Ovary (tissue), 9 donors: ENCODE results near the gene PLCB4. TPM values are rescaled to one million over a fixed set of nuclear protein-coding genes. Genes with fewer than 3 reads are reported as not detected.

Experiments
- DNase-seq, 5 donors: peaks; one replicate each; pipeline ENCODE4 v3.0.0-alpha.2; 2019 to 2020
- H3K27ac ChIP-seq, 2 donors: fragments of 200-600 bp; one replicate each; pipeline versions ENCODE4 v1.5.1 to v1.8.0; 2019 to 2022
- H3K27me3 ChIP-seq: fragments of 200-600 bp; one replicate; pipeline ENCODE4 v1.8.0; 2022
- H3K36me3 ChIP-seq: fragments of 200-600 bp; sonication (generic); one replicate; pipeline ENCODE4 v1.5.1; 2019
- H3K4me1 ChIP-seq: one replicate; pipeline ENCODE4 v1.8.1; 2013; ENCODE audit warnings: mild to moderate bottlenecking, moderate library complexity; ENCODE audit not compliant: insufficient read depth
- H3K4me3 ChIP-seq: fragments of 200-600 bp; sonication (generic); one replicate; pipeline ENCODE4 v1.5.1; 2017
- H3K9me3 ChIP-seq, 2 donors: fragments of 200-600 bp in 1 of 2; sonication (generic) in 1 of 2; one replicate each; pipeline versions ENCODE4 v1.5.1 to v1.8.1; 2013 to 2019; ENCODE audit warnings: mild to moderate bottlenecking in 1 of 2, moderate library complexity in 1 of 2
- EP300 ChIP-seq: sonication (generic); formaldehyde crosslinking; IDR thresholded peaks from one replicate; pipeline ENCODE4 v1.6.1; 2017; ENCODE audit warnings: antibody characterized with exemption
- POLR2A ChIP-seq: fragments of 450-650 bp; IDR thresholded peaks from one replicate; pipeline ENCODE4 v1.6.1; 2017; ENCODE audit warnings: antibody characterized with exemption, mild to moderate bottlenecking, moderate library complexity
- WGBS, 3 donors: extraction: QIAGEN DNeasy Blood & Tissue Kit in 1 of 3; methylation state at CpG; one replicate each; pipeline versions ENCODE4 v1.1.5 to v1.1.7; 2013 to 2017; 5-methylcytosine and 5-hydroxymethylcytosine counted together
- intact Hi-C, 4 donors: fragments of 100-400 bp; cut with DNase I; formaldehyde crosslinking; loops; one replicate each; pipeline versions ENCODE4 v1.11.0 to v1.15.1; 2022 to 2023
- polyA plus RNA-seq, 2 donors: library from polyadenylated mRNA; stranded (reverse); fragments of 200-250 nt in 1 of 2; fragments of 350-450 nt in 1 of 2; fragmentation: Illumina TruSeq in 1 of 2; extraction: RNeasy Lipid Tissue Mini Kit (QIAGEN cat#74804) in 1 of 2; gene quantifications; one replicate each; pipeline ENCODE4 v1.2.3, GENCODE V29; 2013 to 2014
- total RNA-seq, 7 donors: library from RNA; depleted of rRNA in 2 of 7; stranded (reverse); fragments of >200 nt in 2 of 7; fragmentation: NEBNext Ultra II Directional in 3 of 7; extraction: Animal tissue kit (Norgen Biotek cat#: 25700) in 3 of 7; gene quantifications; one replicate each; pipeline versions ENCODE4 v1.1.0 to v1.2.4, GENCODE V29; 2016 to 2023
- TF ChIP-seq, protein P1 (sequence below), 3 donors: fragments of 450-650 bp in 2 of 3; fragments of 200-600 bp in 1 of 3; IDR thresholded peaks; one replicate each; pipeline versions ENCODE4 v1.5.1 to v1.8.0; 2016 to 2022; ENCODE audit warnings: antibody characterized with exemption in 3 of 3, mild to moderate bottlenecking in 1 of 3
- donor health status: DM: no; HTN: no; CAD: no; lungs with moderate emphysema.
- donor health status: DM: no; HTN: no; CAD: no.
- donor health status: Bipolar disorder and iron deficiency.
- donor health status: DM: yes; HTN: yes; CAD: no.
- donor health status: DM: no; HTN: no; CAD: no.
- donor health status: DM: yes; HTN: yes; CAD: no.

PLCB4 gene
- total and polyA plus RNA-seq, 9 donors, result 2.8 to 11.8 (median 5.6) TPM

- Histone ChIP-seq H3K27ac (no peak overlapping the region), H3K9me3 (no peaks in the 10 kb centered on the region), H3K4me3 (no peak overlapping the region), H3K36me3 (no peaks in the 10 kb centered on the region), H3K27me3 (no peaks in the 10 kb centered on the region), H3K4me1 (no peaks in the 10 kb centered on the region)
- WGBS, 3 donors, result 83 to 97% (median 84%) methylated on average over 3 of the region's 3 CpGs
- intact Hi-C loops, result no loop called here
- no peak for TF ChIP-seq POLR2A
- TF ChIP-seq EP300, result no peak
- TF ChIP-seq, protein P1, sequence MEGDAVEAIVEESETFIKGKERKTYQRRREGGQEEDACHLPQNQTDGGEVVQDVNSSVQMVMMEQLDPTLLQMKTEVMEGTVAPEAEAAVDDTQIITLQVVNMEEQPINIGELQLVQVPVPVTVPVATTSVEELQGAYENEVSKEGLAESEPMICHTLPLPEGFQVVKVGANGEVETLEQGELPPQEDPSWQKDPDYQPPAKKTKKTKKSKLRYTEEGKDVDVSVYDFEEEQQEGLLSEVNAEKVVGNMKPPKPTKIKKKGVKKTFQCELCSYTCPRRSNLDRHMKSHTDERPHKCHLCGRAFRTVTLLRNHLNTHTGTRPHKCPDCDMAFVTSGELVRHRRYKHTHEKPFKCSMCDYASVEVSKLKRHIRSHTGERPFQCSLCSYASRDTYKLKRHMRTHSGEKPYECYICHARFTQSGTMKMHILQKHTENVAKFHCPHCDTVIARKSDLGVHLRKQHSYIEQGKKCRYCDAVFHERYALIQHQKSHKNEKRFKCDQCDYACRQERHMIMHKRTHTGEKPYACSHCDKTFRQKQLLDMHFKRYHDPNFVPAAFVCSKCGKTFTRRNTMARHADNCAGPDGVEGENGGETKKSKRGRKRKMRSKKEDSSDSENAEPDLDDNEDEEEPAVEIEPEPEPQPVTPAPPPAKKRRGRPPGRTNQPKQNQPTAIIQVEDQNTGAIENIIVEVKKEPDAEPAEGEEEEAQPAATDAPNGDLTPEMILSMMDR (IDR thresholded peaks at IDR 0.05), result no peak
- no peak for DNase-seq
These were observed 23.2 kb downstream of the PLCB4 start for GRCh38 chr20:9092113-9092512.

GRCh38 chr20:9092655-9093054, 23.8 kb downstream of the PLCB4 start:
- H3K4me3 ChIP-seq, result no peak overlapping the region
- no peaks in the 10 kb centered on the region for H3K27me3 ChIP-seq
- H3K9me3 ChIP-seq, result no peaks in the 10 kb centered on the region
- H3K36me3 ChIP-seq, result no peaks in the 10 kb centered on the region
- H3K27ac ChIP-seq, result no peak overlapping the region
- WGBS, 3 donors, result 70 to 78% (median 73%) methylated on average over 3 of the region's 3 CpGs
- no peak for DNase-seq
- TF ChIP-seq EP300, result no peak
- TF ChIP-seq, protein P1 (IDR thresholded peaks at IDR 0.05), result no peak
- no peak for TF ChIP-seq POLR2A
- intact Hi-C loops, result no loop called here
- no peaks in the 10 kb centered on the region for H3K4me1 ChIP-seq

DNA sequence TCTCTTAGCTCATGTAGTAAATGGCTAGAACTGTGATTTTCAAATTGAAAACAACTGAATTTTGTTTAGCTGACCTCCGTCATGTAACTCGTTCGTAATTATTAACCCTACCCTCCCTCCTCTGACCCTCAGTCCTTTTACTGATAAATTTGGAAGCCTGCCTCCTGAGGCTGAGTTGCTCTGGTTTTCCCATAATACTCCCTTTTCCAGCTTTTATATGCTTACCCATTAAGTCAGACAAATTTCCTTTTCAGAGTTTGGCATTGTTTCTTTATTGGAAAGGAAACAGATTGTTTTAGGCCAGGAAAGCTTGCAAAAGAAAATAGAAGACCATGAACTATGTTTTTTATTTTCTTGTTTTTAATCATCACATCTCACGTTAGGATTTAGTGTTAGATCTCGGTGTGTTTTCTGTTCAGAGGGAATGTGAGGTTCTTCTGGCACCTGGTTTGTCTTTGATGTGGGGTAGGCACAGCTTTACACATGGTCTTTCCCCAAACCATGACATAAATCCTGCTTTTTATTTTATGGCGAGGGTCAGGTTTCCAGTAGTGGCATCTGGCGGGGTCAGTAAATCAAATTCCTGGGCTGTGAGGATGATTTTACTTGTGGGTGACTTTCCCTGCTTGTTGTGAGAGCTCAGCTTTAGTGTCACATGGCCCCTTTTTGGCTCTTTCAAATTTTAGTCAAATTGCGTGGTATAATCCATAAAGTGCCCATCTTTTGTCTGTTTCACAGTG, 24.5 kb downstream of the PLCB4 start:
- TF ChIP-seq EP300 (no peak), POLR2A (no peak)
- TF ChIP-seq, protein P1 (IDR thresholded peaks at IDR 0.05), result no peak
- Histone ChIP-seq H3K36me3 (no peaks in the 10 kb centered on the region), H3K27me3 (no peaks in the 10 kb centered on the region), H3K27ac (no peak overlapping the region), H3K4me3 (no peak overlapping the region), H3K9me3 (no peaks in the 10 kb centered on the region), H3K4me1 (no peaks in the 10 kb centered on the region)
- intact Hi-C loops, result no loop called here
- no peak for DNase-seq
- 30 to 33% (median 31%) methylated on average over 8 of the region's 8 CpGs for WGBS, 3 donors

DNA sequence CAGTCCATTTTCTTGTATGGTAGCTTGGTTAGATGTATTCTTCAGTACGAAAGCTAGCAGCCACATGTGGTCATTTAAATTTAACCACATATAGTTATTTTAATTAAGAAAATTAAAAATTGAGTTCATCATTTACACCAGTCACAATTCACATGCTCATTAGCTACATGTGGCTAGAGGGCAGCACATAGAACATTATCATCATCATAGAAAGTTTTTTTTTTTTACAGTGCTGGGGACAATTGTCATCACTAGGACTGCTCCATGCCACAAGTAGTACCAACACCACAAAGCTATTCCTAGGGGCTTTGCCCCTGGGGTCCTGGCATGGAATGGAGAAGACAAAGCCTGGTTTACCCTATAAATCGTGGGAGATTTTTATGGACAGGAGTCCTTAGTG, 30.5 kb downstream of the PLCB4 start:
- intact Hi-C loops, result no loop called here

More for the DNA sequence above, 30.5 kb downstream of the PLCB4 start:
- Histone ChIP-seq H3K27me3 (no peaks in the 10 kb centered on the region), H3K4me3 (no peak overlapping the region), H3K27ac (no peak overlapping the region), H3K9me3 (peaks cover 0 to 2% of the 10 kb centered on the region in 2 donors), H3K36me3 (no peaks in the 10 kb centered on the region), H3K4me1 (no peaks in the 10 kb centered on the region)
- no peak for TF ChIP-seq EP300
- TF ChIP-seq, protein P1 (IDR thresholded peaks at IDR 0.05), result no peak
- TF ChIP-seq POLR2A, result no peak
- DNase-seq, result no peak
- WGBS, 3 donors, result 92 to 96% (median 95%) methylated on average over 2 of the region's 2 CpGs
